HepG2 (cell line): ENCODE measurements around the gene ARID3C. TPM values are rescaled to one million over a fixed set of nuclear protein-coding genes. Genes with fewer than 3 reads are reported as not detected.
A peak's percentile ranks its signal among the peaks of the same experiment; 100 is the strongest.

Source experiments
- FOXJ3 ChIP-seq: sonication (generic); formaldehyde crosslinking; IDR thresholded peaks from 2 replicates; pipeline ENCODE4 v1.4.0; 2020; ENCODE audit warnings: missing genetic modification reagents, mild to moderate bottlenecking, borderline replicate concordance
- FOXM1 ChIP-seq: sonication (generic); formaldehyde crosslinking; IDR thresholded peaks from 2 replicates; pipeline ENCODE4 v1.5.0; 2020; ENCODE audit warnings: missing genetic modification reagents
- FOXO1 ChIP-seq: sonication (generic); formaldehyde crosslinking; IDR thresholded peaks from 2 replicates; pipeline ENCODE4 v1.4.0; 2020; ENCODE audit warnings: missing genetic modification reagents
- FOXO4 ChIP-seq: sonication (generic); formaldehyde crosslinking; conservative IDR thresholded peaks from 2 replicates; pipeline ENCODE4 v1.8.1; 2023; ENCODE audit warnings: missing genetic modification reagents
- FOXP4 ChIP-seq: sonication (generic); formaldehyde crosslinking; IDR thresholded peaks from 2 replicates; pipeline ENCODE4 v1.4.0; 2020; ENCODE audit warnings: missing genetic modification reagents
- GATAD2A ChIP-seq: IDR thresholded peaks from 2 replicates; pipeline ENCODE4 v1.6.1; 2016
- HOXA3 ChIP-seq: sonication (generic); formaldehyde crosslinking; IDR thresholded peaks from 2 replicates; pipeline ENCODE4 v1.5.0; 2020; ENCODE audit warnings: missing genetic modification reagents
- IRF2 ChIP-seq: IDR thresholded peaks from 2 replicates; pipeline ENCODE4 v1.6.1; 2018; ENCODE audit warnings: missing genetic modification reagents, missing compliant biosample characterization
- MAFK ChIP-seq, 2 experiments: IDR thresholded peaks in 1 of 2; conservative IDR thresholded peaks in 1 of 2; 2 replicates each; pipeline ENCODE4 v1.6.1; 2011; ENCODE audit warnings: improper control_type of control experiment in 2 of 2, low read length in 2 of 2
- SNAI1 ChIP-seq: sonication (generic); formaldehyde crosslinking; IDR thresholded peaks from 2 replicates; pipeline ENCODE4 v1.5.0; 2020; ENCODE audit warnings: mild to moderate bottlenecking, missing genetic modification reagents, borderline replicate concordance
- SP1 ChIP-seq, 2 experiments: fragments of 450-650 bp in 1 of 2; sonication (generic) in 1 of 2; formaldehyde crosslinking in 1 of 2; IDR thresholded peaks; 2 replicates each; pipeline versions ENCODE4 v1.4.0 to v1.6.1; 2016 to 2020; ENCODE audit warnings: missing genetic modification reagents in 1 of 2
- WIZ ChIP-seq: sonication (generic); formaldehyde crosslinking; IDR thresholded peaks from 2 replicates; pipeline ENCODE4 v1.5.1; 2020; ENCODE audit warnings: mild to moderate bottlenecking, missing genetic modification reagents
- ZFP91 ChIP-seq: sonication (generic); formaldehyde crosslinking; IDR thresholded peaks from 2 replicates; pipeline ENCODE4 v1.9.0; 2022; ENCODE audit warnings: missing genetic modification reagents, mild to moderate bottlenecking, borderline replicate concordance
- polyA plus RNA-seq, 8 experiments: library from polyadenylated mRNA; depleted of rRNA in 3 of 8; stranded (reverse) in 7 of 8; unstranded in 1 of 8; fragments of >200 nt; fragmentation: Illumina TruSeq in 4 of 8; extraction: Trizol in 4 of 8; gene quantifications; 2 replicates each; pipeline versions ENCODE4 v1.2.1 to v1.2.3, GENCODE V29; 2011 to 2016; ENCODE audit warnings: low read depth in 4 of 8, missing spikeins in 1 of 8, mixed read lengths in 1 of 8; ENCODE audit not compliant: insufficient read depth in 1 of 8
- total RNA-seq, 5 experiments: library from RNA; depleted of rRNA; stranded (reverse); fragments of >200 nt; fragmentation: Illumina TruSeq; extraction: Trizol; gene quantifications; 2 replicates each; pipeline ENCODE4 v1.2.3, GENCODE V29; 2016; ENCODE audit warnings: low read depth in 1 of 5
- TF ChIP-seq, protein P1 (sequence below): IDR thresholded peaks from 2 replicates; pipeline ENCODE4 v1.6.1; 2016; ENCODE audit warnings: low read depth, missing genetic modification reagents, missing compliant biosample characterization
- TF ChIP-seq, protein P2 (sequence below), 2 experiments: sonication (generic) in 1 of 2; formaldehyde crosslinking in 1 of 2; IDR thresholded peaks; 2 replicates each; pipeline versions ENCODE4 v1.5.1 to v1.6.1; 2011 to 2020; ENCODE audit warnings: borderline replicate concordance in 1 of 2, low read depth in 1 of 2, low read length in 1 of 2, mild to moderate bottlenecking in 1 of 2, missing genetic modification reagents in 1 of 2, moderate library complexity in 1 of 2

Gene ARID3C
- total and polyA plus RNA-seq, 2 of the 13 experiments (the other 11 are each of a cell fraction or from before 2014, with no cell fraction given), result not detected

GRCh38 chr9:34664281-34665066, 35.6 kb upstream of the ARID3C start (continued):
- TF ChIP-seq, protein P1, sequence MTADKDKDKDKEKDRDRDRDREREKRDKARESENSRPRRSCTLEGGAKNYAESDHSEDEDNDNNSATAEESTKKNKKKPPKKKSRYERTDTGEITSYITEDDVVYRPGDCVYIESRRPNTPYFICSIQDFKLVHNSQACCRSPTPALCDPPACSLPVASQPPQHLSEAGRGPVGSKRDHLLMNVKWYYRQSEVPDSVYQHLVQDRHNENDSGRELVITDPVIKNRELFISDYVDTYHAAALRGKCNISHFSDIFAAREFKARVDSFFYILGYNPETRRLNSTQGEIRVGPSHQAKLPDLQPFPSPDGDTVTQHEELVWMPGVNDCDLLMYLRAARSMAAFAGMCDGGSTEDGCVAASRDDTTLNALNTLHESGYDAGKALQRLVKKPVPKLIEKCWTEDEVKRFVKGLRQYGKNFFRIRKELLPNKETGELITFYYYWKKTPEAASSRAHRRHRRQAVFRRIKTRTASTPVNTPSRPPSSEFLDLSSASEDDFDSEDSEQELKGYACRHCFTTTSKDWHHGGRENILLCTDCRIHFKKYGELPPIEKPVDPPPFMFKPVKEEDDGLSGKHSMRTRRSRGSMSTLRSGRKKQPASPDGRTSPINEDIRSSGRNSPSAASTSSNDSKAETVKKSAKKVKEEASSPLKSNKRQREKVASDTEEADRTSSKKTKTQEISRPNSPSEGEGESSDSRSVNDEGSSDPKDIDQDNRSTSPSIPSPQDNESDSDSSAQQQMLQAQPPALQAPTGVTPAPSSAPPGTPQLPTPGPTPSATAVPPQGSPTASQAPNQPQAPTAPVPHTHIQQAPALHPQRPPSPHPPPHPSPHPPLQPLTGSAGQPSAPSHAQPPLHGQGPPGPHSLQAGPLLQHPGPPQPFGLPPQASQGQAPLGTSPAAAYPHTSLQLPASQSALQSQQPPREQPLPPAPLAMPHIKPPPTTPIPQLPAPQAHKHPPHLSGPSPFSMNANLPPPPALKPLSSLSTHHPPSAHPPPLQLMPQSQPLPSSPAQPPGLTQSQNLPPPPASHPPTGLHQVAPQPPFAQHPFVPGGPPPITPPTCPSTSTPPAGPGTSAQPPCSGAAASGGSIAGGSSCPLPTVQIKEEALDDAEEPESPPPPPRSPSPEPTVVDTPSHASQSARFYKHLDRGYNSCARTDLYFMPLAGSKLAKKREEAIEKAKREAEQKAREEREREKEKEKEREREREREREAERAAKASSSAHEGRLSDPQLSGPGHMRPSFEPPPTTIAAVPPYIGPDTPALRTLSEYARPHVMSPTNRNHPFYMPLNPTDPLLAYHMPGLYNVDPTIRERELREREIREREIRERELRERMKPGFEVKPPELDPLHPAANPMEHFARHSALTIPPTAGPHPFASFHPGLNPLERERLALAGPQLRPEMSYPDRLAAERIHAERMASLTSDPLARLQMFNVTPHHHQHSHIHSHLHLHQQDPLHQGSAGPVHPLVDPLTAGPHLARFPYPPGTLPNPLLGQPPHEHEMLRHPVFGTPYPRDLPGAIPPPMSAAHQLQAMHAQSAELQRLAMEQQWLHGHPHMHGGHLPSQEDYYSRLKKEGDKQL (CRISPR knock-in tag), result no peak
- TF ChIP-seq FOXM1 (no peak), IRF2 (CRISPR knock-in tag) (no peak), FOXO4 (CRISPR knock-in tag) (0 out of 2 replicates have a peak, but pooled peaks have one; percentile 79), MAFK (conservative IDR thresholded peaks at IDR 0.05 in 1 of 2, IDR thresholded peaks at IDR 0.05 in 1 of 2; ENCODE audit: low read length in 2 of 2) (no peak), WIZ (no peak; the same call in 1 of the 2 replicates), HOXA3 (CRISPR knock-in tag) (peak; percentile 12; the same call in 1 of the 2 replicates), FOXO1 (CRISPR knock-in tag) (no peak), GATAD2A (CRISPR knock-in tag) (peak; percentile 46; the same call in 1 of the 2 replicates), FOXP4 (CRISPR knock-in tag) (no peak), ZFP91 (CRISPR knock-in tag) (peak; percentile 41; the same call in 1 of the 2 replicates), FOXJ3 (no peak), SP1 (IDR thresholded peaks at IDR 0.05) (no peak), SP1 (CRISPR knock-in tag; IDR thresholded peaks at IDR 0.05) (no peak), SNAI1 (CRISPR knock-in tag) (no peak)
- TF ChIP-seq, protein P2, sequence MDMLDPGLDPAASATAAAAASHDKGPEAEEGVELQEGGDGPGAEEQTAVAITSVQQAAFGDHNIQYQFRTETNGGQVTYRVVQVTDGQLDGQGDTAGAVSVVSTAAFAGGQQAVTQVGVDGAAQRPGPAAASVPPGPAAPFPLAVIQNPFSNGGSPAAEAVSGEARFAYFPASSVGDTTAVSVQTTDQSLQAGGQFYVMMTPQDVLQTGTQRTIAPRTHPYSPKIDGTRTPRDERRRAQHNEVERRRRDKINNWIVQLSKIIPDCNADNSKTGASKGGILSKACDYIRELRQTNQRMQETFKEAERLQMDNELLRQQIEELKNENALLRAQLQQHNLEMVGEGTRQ (IDR thresholded peaks at IDR 0.05; ENCODE audit: low read depth, low read length), result no peak
- TF ChIP-seq, protein P2 (CRISPR knock-in tag; IDR thresholded peaks at IDR 0.05; ENCODE audit: borderline replicate concordance), result no peak
